ENCODE results near the gene ARHGAP26.

DNA sequence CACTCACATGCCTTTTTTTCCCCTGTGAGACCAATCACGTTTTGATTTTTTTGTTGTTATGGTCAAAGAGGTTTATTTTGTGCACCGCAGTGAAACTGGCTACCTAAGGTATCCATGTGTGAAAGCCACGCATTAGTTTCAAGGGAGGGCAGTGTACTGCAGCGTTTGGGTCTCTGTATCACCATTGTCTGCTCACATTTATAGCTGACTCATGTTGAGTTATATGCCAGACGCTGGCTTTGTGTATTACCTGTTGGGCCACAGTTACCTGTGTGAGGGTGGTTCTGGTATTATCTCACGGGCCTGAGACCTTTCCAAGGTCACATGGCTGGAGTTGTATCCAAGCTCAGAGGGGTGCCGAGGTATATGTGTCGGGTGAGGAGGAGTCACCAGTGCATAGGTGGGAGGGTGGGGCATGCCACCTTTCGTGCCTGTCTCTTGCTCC is 75.8 kb downstream of the ARHGAP26 start:
- TF ChIP-seq, protein P1, sequence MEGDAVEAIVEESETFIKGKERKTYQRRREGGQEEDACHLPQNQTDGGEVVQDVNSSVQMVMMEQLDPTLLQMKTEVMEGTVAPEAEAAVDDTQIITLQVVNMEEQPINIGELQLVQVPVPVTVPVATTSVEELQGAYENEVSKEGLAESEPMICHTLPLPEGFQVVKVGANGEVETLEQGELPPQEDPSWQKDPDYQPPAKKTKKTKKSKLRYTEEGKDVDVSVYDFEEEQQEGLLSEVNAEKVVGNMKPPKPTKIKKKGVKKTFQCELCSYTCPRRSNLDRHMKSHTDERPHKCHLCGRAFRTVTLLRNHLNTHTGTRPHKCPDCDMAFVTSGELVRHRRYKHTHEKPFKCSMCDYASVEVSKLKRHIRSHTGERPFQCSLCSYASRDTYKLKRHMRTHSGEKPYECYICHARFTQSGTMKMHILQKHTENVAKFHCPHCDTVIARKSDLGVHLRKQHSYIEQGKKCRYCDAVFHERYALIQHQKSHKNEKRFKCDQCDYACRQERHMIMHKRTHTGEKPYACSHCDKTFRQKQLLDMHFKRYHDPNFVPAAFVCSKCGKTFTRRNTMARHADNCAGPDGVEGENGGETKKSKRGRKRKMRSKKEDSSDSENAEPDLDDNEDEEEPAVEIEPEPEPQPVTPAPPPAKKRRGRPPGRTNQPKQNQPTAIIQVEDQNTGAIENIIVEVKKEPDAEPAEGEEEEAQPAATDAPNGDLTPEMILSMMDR (IDR thresholded peaks at IDR 0.05): no peak
- TF ChIP-seq POLR2A (IDR thresholded peaks at IDR 0.05): no peak
